ENCODE measurements around the gene ABCC2. TPM values are rescaled to one million over a fixed set of nuclear protein-coding genes. Genes with fewer than 3 reads are reported as not detected.
A peak's percentile ranks its signal among the peaks of the same experiment; 100 is the strongest.

The ABCC2 gene
- total and polyA plus RNA-seq, 2 of the 4 experiments (the other 2 are of a cell fraction): 0.21 to 0.36 TPM

GRCh38 chr10:99854860-99855259 is 72.4 kb downstream of the ABCC2 start:
- ATAC-seq (ENCODE audit: low read depth): peak; percentile 82
- Histone ChIP-seq H2BK120ac (ENCODE audit: low read depth, low read length) (0 out of 2 replicates have a peak overlapping the region, but pooled peaks have one; percentile 35), H3K27ac (ENCODE audit: insufficient read depth, low read length) (no peak overlapping the region), H3K56ac (ENCODE audit: extremely low read depth, insufficient read depth, low read length) (no peak overlapping the region), H2BK15ac (ENCODE audit: low read depth, low read length) (no peak overlapping the region), H3K4me1 (ENCODE audit: control insufficient read depth, insufficient read depth, low read length) (no peaks in the 10 kb centered on the region; the same call in 1 of the 2 replicates), H3K9me1 (ENCODE audit: insufficient read depth, low read length) (peaks cover 4% of the 10 kb centered on the region; the same call in 1 of the 2 replicates), H2AFZ (replicated peaks; ENCODE audit: low read length, poor library complexity) (peak overlapping the region; percentile 35), H3K27me3 (ENCODE audit: control insufficient read depth, insufficient read depth, low read length) (peaks cover 2% of the 10 kb centered on the region), H3K14ac (replicated peaks; ENCODE audit: low read depth, low read length) (0 out of 2 replicates have a peak overlapping the region, but pooled peaks have one; percentile 7), H3K9ac (ENCODE audit: low read depth, low read length) (no peak overlapping the region), H4K5ac (ENCODE audit: low read depth, low read length) (no peak overlapping the region), H2AK9ac (replicated peaks; ENCODE audit: low read depth, low read length, poor library complexity) (no peak overlapping the region), H4K20me1 (ENCODE audit: insufficient read depth, low read length) (no peaks in the 10 kb centered on the region), H4K91ac (ENCODE audit: insufficient read depth, low read depth, low read length) (no peak overlapping the region), H3K79me1 (ENCODE audit: low read depth in 1 of 2, low read length in 2 of 2) (no peaks in the 10 kb centered on the region), H3K23ac (ENCODE audit: low read depth, low read length) (no peak overlapping the region), H3K36me3 (ENCODE audit: control insufficient read depth, insufficient read depth, low read length) (no peaks in the 10 kb centered on the region), H2AK5ac (ENCODE audit: low read depth, low read length) (no peak overlapping the region), H3K4me2 (ENCODE audit: low read depth, low read length) (no peak overlapping the region), H2BK5ac (ENCODE audit: low read depth, low read length, poor library complexity, severe bottlenecking) (no peak overlapping the region), H3K9me3 (ENCODE audit: control insufficient read depth, insufficient read depth, low read length) (no peaks in the 10 kb centered on the region), H2BK20ac (ENCODE audit: low read depth, low read length) (no peak overlapping the region; the same call in 1 of the 2 replicates), H4K8ac (ENCODE audit: low read depth in 2 of 2, low read length in 2 of 2) (peak overlapping the region in 1 of 2 experiments; percentile 39; a peak in 1 of 4 replicates), H3K4ac (ENCODE audit: low read depth, low read length) (no peak overlapping the region; the same call in 1 of the 2 replicates), H3K4me3 (ENCODE audit: insufficient read depth, low read depth, low read length) (no peak overlapping the region), H3K18ac (ENCODE audit: low read depth, low read length) (no peak overlapping the region)
- in situ Hi-C loops (cut with MboI; ENCODE audit: low sequenced_read_pairs): no loop called here
- TF ChIP-seq MAZ (IDR thresholded peaks at IDR 0.05; ENCODE audit: borderline replicate concordance, low read depth, low read length) (no peak), BHLHE40 (IDR thresholded peaks at IDR 0.05; ENCODE audit: low read depth, low read length) (peak; percentile 76; the same call in 1 of the 2 replicates), MXI1 (IDR thresholded peaks at IDR 0.05; ENCODE audit: borderline replicate concordance, low read depth, low read length) (0 out of 2 replicates have a peak, but pooled peaks have one; percentile 30), CHD1 (IDR thresholded peaks at IDR 0.05; ENCODE audit: low read depth, low read length) (no peak), CEBPB (IDR thresholded peaks at IDR 0.05; ENCODE audit: low read depth, low read length) (no peak), RAD21 (IDR thresholded peaks at IDR 0.05; ENCODE audit: low read length) (peak; percentile 86), USF2 (IDR thresholded peaks at IDR 0.05; ENCODE audit: low read depth, low read length) (no peak), RFX5 (IDR thresholded peaks at IDR 0.05; ENCODE audit: low read depth, low read length) (no peak), FOS (IDR thresholded peaks at IDR 0.05; ENCODE audit: low read depth, low read length) (no peak), ELK1 (IDR thresholded peaks at IDR 0.05; ENCODE audit: borderline replicate concordance, low read depth, low read length) (no peak), SMC3 (IDR thresholded peaks at IDR 0.05; ENCODE audit: low read depth, low read length) (peak; percentile 57), MAFK (IDR thresholded peaks at IDR 0.05; ENCODE audit: low read depth, low read length) (no peak), POLR2A (IDR thresholded peaks at IDR 0.05; ENCODE audit: low read depth, low read length) (no peak), RCOR1 (IDR thresholded peaks at IDR 0.05; ENCODE audit: insufficient replicate concordance, low read length) (no peak), NFE2L2 (IDR thresholded peaks at IDR 0.05; ENCODE audit: low read depth, low read length) (no peak), CTCF (conservative IDR thresholded peaks at IDR 0.05; ENCODE audit: low read depth, low read length) (peak; percentile 77)
- WGBS, 2 experiments (ENCODE audit: extremely low coverage in 2 of 2, insufficient read length in 1 of 2): no CpG with 5 or more reads among the region's 6 CpGs
- intact Hi-C loops (cut with micrococcal nuclease): loop anchor here (1.0 to 2.0 kb wide), 3 partner anchors 110 to 332 kb away; partner anchors contain the start of gene ERLIN1
- dilution Hi-C loops (cut with HindIII; ENCODE audit: low sequenced_read_pairs, unreplicated experiment): no loop called here
- BruUV-seq (replicated peaks): no TSS peak
- peak; percentile 83 for DNase-seq
- CTCF ChIA-PET: interaction anchor here (0.6 to 2.6 kb wide), 8 partner anchors 16 to 194 kb away, joined by 3 to 15 read pairs (median 3); no protein-coding TSS in a partner anchor
- POLR2A ChIA-PET (ENCODE audit: unreplicated experiment): no interaction called here

All from IMR-90 (cell line).